Lung microvascular endothelial cell (primary cell): ENCODE measurements around the gene DIP2C. TPM values are rescaled to one million over a fixed set of nuclear protein-coding genes. Genes with fewer than 3 reads are reported as not detected.
"Not testable (repeated sequence)": the region's sequence is repeated elsewhere in the genome, so short reads cannot be mapped to it uniquely, and the experiment has no call there.

Experiments used
- DNase-seq, 2 donors: peaks; one replicate each; pipeline versions ENCODE4 v3.0.0 to v3.0.0-alpha.2; 2010; ENCODE audit warnings: low read depth in 2 of 2
- total RNA-seq: library from RNA; depleted of rRNA; stranded (reverse); fragments of >200 nt; gene quantifications from 2 replicates; pipeline ENCODE4 v1.2.1, GENCODE V29; 2014

DIP2C gene
- total RNA-seq, 1 donor from 2014 or later = 8.7 TPM

GRCh38 chr10:641149-642010 is 48.1 kb downstream of the DIP2C start:
- DNase-seq = no peak

DNA sequence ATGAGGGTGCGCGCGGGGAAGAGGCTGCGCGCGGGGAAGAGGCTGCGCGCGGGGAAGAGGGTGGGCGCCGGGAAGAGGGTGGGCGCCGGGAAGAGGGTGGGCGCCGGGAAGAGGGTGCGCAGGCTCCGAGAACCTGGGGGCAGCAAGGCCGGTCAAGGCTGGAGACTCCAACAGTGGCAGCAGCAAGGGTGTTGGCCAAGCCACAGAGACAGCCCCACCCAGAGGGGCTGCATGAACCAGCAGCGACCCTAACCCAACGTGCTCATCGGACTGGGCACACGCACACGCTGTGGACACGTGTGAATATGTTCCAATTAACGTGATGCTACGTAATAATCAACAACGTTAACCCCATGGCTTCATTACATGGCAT is 48.8 kb downstream of the DIP2C start:
- no peak for DNase-seq

GRCh38 chr10:639751-640672 is 49.5 kb downstream of the DIP2C start:
- DNase-seq = no peak

DNA sequence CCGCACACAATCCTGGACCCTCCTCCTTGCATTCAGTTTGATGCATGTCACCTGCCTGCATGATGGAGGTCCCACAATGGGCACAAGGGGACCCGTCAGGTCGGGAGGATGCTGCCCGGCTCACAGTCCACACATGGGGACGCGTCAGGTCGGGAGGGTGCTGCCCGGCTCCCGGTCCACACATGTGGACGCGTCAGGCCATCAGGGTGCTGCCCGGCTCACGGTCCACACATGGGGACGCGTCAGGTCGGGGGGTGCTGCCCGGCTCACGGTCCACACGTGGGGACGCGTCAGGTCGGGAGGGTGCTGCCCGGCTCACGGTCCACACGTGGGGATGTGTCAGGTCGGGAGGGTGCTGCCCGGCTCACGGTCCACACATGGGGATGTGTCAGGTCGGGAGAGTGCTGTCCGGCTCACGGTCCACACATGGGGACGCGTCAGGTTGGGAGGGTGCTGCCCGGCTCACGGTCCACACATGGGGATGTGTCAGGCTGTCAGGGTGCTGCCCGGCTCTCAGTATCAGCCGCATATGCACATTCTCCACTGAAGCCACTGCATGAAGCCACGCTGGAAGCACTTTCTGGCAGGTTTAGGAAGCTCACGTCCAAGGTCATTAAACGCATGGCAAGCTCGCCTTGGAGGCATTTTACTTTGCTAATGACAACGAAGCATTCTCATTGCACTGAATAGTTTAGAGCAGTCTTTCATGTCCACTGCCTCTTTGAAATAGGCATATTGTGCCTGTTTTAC is 50.3 kb downstream of the DIP2C start:
- DNase-seq = no peak

GRCh38 chr10:637771-638195 is 51.7 kb downstream of the DIP2C start:
- no peak for DNase-seq

DNA sequence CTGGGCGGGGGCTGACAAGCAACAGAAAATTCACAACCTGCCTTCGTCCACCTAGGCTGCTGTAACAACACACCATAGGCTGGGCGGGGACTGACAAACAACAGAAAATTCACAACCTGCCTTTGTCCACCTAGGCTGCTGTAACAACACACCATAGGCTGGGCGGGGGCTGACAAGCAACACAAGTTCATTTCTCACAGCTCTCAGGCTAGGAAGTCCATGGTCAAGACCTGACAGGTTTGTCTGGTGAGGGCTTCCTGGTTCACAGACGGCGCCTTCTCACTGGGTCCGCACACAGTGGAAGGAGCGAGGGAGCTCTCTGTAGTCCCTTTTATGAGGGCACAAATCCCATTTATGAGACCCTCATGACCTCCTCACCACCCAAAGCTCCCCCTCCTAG is 52.2 kb downstream of the DIP2C start:
- DNase-seq = no peak

- no peak for DNase-seq
These were observed 52.7 kb downstream of the DIP2C start for GRCh38 chr10:636769-637168.

DNA sequence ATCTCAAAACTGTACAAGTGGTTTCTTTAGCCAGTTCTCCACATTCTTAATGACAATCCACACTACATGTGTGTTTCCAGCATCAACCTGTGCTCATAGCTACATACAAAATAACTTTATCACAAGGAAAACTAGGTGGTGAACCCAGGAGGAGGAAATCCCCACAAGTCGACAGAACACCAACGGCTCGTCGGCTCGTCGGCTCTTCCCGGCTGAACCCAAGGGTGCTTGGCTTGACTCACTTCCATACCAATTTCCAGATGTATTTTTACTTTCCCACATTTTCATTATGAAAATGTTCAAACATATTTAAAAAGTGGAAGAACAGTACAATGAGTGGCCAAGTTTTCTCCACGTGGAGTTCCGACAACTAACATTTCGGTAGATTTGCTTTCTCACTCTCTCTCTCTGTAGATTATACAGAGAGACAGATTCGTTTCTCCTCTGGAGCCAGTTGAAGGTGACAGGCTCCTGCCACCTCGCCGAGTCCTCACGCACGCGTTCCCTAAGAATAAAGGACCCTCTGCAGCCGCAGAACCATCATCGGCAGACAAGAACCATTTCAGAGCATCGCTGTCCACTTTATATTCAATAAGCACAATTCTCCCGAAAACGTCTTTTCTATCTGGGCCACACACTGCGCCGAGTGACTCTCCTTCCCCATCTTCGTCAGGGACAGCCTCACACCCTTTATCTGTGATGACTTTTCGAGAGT is 53.3 kb downstream of the DIP2C start:
- DNase-seq = no peak

- DNase-seq = no peak
These were observed 54.2 kb downstream of the DIP2C start for GRCh38 chr10:635088-635861.

DNA sequence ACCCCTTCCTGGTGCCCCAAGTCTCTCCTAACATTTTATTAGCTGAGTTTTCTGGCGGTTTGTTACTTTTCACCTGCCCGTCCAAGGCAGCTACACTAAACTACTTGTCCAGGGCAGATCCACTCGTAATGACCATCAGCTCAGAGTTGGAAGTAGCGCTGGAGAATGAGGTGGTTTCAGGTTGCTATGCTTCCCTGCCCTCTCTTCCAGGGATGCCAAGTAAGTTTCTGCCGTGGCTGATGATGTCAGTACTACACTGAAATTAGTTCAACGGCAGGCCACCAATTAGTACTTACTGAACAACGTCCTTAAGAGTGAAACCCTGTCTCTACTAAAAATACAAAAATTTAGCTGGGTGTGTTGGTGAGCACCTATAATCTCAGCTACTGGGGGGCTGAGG is 55.2 kb downstream of the DIP2C start:
- DNase-seq = no peak

GRCh38 chr10:633279-634245 is 55.9 kb downstream of the DIP2C start:
- DNase-seq = no peak

GRCh38 chr10:632807-633177 is 56.7 kb downstream of the DIP2C start:
- DNase-seq = not testable (repeated sequence)

- DNase-seq = not testable (repeated sequence)
These were observed 57.2 kb downstream of the DIP2C start for GRCh38 chr10:632155-632806.

- DNase-seq = no peak
These were observed 58.2 kb downstream of the DIP2C start for GRCh38 chr10:631266-631665.

GRCh38 chr10:630581-631073 is 58.8 kb downstream of the DIP2C start:
- DNase-seq = no peak

- DNase-seq = no peak
These were observed 60.1 kb downstream of the DIP2C start for GRCh38 chr10:629186-629998.

DNA sequence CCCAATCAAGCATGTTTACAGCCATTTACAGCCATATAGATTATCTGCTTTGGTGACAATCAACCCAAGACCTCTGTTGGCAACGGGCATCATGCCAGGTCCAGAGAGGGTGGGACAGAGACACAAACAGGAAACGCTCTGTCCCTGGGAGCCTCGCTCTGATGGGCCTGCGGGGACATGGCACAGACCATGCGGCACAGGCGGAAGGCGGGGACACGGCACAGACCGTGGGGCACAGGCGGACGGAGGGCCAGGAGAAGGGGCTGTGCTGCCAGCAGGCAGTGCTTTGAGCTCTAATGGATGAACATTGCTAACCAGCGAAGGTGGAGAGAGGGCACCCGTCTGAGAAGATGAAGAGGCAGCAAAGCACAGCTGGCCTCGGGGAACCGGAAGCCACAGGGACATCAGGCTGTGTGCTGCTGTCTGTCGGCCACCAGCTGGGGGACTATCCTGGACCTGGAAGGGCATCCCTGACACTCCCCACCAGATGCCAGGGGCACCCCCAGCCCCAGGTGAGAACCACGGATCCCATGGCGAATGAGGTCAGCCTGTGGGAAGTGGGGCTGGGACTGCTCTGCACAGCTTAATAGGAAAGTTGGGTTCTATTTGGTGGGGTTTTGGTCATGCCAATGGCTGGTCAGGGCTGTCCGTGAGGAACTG is 61.0 kb downstream of the DIP2C start:
- peak in 1 of 2 donors; percentile 39 for DNase-seq
